HG03196 (cell line): ENCODE results near the gene POTEG.
"Not testable (repeated sequence)": the region's sequence is repeated elsewhere in the genome, so short reads cannot be mapped to it uniquely, and the experiment has no call there.

Source experiments
- ATAC-seq: cut with Tn5 transposase; IDR thresholded peaks from one replicate; pipeline ENCODE4 v1.9.1; 2021; ENCODE audit not compliant: unreplicated experiment

Gene POTEG

DNA sequence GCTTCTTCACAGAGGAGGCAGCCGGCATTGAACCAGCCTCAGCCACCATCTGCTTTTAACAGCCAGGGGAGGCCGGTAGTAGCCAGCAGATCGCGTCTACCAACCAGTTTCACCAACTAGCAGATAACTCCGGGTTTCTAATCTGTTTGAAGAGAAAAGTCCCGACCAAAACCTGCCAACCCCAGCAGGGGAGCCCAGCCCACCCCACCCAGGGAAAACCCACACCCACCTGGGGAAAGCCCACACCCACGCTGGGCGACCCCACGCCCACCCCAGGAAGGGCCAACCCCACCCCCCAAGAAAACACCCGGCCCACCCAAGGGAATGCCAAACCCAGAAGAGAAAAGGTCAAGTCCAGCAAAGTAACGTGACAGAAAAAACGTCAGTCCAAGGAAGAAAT lies at the start of gene POTEG:
Gene POTEG, minus strand, starts transcription at position 101 of the 400 bp plus-strand sequence. Its CDS starts 52 bp downstream, at position 49.
- ATAC-seq, result not testable (repeated sequence)

DNA sequence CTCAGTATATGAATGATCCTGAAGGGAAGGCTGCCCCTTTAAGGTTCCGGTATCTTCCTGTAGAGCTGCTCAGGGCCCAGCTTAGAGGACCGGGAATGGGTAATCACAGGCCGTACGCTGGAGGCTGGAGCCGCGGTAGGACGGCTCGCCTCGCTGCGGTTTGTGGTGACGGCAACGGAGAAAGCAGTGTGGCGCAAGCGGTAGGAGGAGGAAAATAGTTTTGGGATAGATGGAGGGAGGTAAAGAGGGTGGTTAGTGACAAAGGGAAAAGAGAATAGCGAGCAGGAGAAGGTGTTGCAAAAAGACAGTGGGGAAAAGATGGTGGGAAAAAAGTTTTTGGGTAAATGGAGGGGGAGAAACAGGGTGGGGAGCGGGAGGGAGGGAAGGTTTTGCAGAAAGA lies 48.0 kb upstream of the POTEG start:
- ATAC-seq, result not testable (repeated sequence)

- not testable (repeated sequence) for ATAC-seq
These were observed 47.3 kb upstream of the POTEG start for GRCh38 chr14:19481421-19481820.

GRCh38 chr14:19480491-19480890 lies 46.4 kb upstream of the POTEG start:
- ATAC-seq, result not testable (repeated sequence)

GRCh38 chr14:19445761-19446160 lies 11.6 kb upstream of the POTEG start:
- ATAC-seq, result not testable (repeated sequence)

GRCh38 chr14:19439826-19440225 lies 5.7 kb upstream of the POTEG start:
- ATAC-seq, result not testable (repeated sequence)

DNA sequence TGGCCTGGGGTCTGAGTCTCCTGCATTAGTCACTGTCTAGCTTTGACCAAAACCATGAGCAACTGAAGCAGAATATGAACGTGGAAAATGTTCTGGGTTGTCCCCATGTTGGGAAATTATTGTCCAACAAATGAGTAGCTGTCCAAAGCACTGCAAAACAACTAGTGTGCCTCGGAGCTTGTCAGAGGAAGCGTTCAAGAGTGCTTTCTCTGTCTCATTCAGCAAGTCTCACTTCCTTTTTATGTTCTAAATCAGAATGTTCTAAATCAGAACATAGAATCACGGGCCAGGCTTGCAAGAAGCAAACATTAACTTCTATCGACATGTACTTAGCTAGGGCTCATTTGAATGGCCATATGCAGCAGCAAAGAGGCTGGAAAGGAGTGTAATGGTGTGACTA lies 5.1 kb upstream of the POTEG start:
- ATAC-seq, result not testable (repeated sequence)

GRCh38 chr14:19437126-19437443 lies 2.9 kb upstream of the POTEG start:
- ATAC-seq, result not testable (repeated sequence)

DNA sequence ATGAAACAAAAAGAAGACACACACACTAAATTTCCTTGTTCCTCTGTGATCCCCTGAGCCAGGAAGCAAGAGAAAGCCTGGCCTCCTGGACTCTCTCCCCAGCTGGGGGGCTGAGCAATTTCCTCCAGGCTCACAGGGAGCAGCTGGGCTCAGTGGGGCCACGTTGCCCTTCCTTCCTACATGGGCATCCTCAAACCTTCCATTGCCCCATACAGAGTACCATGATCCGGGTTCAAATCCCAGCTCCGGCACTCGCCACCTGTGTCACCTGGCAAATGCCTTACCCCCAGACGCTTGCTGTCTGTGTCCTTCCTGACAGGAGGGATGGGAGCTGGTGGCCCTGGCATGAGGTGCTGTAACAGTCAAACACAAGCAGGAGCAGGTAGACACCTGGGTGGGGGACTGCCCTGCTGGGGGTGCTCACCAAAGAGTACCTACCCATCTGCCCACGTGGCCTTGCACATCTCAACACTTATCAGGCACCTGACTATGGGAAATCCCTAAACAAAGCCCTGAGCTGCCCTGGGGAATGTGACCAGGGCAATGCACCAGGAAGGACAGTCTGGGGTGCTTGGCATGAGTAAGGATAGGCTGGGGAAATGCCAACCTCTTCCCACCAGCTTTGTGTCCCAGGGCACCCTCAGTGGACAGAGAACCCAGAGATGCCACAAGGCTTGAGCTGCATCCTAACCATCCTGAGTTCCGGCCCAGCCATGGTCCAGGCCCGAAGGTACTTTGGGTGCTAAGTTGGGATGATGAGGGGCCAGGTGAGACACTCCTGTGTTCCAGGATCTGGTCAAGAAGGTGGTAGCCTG lies 2.4 kb upstream of the POTEG start:
- ATAC-seq, result not testable (repeated sequence)

- ATAC-seq, result not testable (repeated sequence)
These were observed 1.7 kb upstream of the POTEG start for GRCh38 chr14:19435852-19436251.

DNA sequence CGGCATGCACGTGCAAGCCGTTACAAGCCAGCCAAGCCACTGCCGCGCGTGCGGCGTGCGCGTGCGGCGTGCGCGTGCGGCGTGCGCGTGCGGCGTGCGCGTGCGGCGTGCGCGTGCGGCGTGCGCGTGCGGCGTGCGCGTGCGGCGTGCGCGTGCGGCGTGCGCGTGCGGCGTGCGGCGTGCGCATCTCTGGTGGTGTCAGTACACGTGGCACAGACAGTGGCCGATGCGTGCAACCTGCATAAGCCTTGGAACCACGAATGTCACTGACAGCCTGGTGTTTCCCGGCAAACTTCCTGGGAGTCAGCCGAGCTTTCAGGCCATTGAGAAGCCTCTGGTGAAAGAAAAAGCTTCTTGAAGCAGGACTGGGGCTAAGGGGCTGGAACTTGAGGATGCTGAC lies 750 bp upstream of the POTEG start:
- not testable (repeated sequence) for ATAC-seq

GRCh38 chr14:19433765-19434164 lies 376 bp downstream of the POTEG start:
- ATAC-seq, result not testable (repeated sequence)

DNA sequence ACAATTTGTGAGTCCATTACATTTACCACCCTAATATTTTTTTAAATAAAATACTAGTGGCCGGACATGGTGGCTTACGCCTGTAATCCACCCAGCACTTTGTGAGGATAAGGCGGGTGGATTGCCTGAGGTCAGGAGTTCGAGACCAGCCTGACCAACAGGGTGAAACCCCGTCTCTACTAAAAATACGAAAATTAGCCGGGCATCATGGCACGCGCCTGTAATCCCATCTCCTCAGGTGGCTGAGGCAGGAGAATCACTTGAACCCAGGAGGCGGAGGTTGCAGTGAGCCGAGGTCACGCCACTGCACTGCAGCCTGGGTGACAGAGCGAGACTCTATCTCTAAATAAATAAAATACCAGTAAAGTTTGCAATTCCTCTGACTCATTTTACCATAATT lies 25.6 kb downstream of the POTEG start:
- ATAC-seq, result not testable (repeated sequence)

GRCh38 chr14:19402097-19402496 lies 32.0 kb downstream of the POTEG start:
- not testable (repeated sequence) for ATAC-seq

GRCh38 chr14:19394727-19395126 lies 39.4 kb downstream of the POTEG start:
- ATAC-seq, result not testable (repeated sequence)

GRCh38 chr14:19390230-19390629 lies 43.9 kb downstream of the POTEG start:
- ATAC-seq, result not testable (repeated sequence)

DNA sequence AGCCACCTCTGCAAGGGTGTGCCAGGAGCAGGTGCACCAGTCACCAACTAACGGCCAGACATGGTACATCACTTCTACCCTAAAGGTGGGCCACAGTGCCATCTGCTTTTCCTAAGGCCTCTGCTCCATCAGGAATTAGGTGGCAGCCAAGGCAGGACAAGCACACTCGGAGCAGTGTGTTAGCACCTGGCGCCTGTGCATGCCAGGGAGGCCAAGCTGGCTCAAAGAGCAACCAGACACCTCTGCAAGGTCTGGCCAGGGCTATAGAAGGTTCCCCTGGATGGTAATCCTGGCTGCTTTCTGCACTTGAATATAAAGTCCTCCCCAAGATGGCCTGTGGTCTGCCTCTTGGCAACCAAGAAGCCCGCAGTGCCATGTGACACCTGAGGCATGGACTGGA lies 45.4 kb downstream of the POTEG start:
- ATAC-seq, result not testable (repeated sequence)

DNA sequence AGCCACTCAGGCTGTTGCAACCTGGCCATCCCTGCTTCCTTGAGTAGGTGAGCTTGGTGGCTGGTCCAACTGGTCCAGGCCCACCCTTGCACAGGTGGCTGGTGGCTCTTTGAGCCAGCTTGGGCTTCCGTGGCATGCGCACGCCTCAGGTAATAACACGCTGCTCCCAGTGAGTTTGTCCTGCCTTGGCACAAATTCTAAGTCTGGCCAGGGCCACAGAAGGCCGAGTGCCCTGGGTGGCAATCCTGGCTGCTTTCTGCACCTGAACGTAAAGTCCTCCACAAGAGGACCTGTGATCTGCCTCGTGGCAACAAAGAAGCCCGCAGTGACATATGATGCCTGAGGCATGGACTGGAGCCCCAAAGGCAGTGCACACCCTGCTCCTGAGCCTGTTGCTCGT lies 47.1 kb downstream of the POTEG start:
- not testable (repeated sequence) for ATAC-seq

DNA sequence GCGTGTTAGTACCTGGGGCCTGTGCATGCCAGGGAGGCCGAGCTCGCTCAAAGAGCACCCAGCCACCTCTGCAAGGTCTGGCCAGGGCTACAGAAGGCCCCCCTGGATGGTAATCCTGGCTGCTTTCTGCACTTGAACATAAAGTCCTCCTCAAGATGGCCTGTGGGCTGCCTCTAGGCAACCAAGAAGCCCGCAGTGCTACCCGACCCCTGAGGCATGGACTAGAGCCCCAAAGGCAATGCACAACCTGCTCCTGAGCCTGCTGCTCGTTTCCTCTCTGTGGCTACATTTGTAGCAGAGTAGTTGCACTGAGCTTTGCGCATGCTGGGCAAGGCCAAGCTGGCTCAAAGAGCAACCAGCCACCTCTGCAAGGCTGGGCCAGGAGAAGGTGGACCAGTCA lies 47.8 kb downstream of the POTEG start:
- ATAC-seq, result not testable (repeated sequence)

- not testable (repeated sequence) for ATAC-seq
These were observed 49.9 kb downstream of the POTEG start for GRCh38 chr14:19384088-19384781.

- not testable (repeated sequence) for ATAC-seq
These were observed 51.0 kb downstream of the POTEG start for GRCh38 chr14:19383008-19383584.

DNA sequence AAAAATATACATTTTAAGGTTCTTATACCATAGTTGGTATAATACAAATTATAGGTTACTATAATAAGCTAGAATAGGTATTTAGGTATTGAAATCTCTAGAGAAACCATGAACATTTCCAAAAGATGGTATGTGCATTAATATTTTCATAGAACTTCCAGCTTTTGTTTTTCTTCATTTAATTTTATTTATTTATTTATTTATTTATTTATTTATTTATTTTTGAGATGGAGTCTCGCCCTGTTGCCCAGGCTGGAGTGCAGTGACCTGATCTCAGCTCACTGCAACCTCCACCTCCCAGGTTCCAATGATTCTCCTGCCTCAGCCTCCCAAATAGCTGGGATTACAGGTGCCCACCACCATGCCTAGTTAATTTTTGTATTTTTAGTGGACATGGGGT lies 54.0 kb downstream of the POTEG start:
- not testable (repeated sequence) for ATAC-seq
